T-cell (primary cell): ENCODE results near the gene SPACA7. TPM values are rescaled to one million over a fixed set of nuclear protein-coding genes. Genes with fewer than 3 reads are reported as not detected.

Source experiments
- ATAC-seq, 4 experiments: fragments of 200-7000 bp in 3 of 4; fragments of 150-1000 bp in 1 of 4; cut with Tn5 transposase; replicated peaks in 1 of 4; 1 replicate in 3 of 4; 2 replicates in 1 of 4; pipeline ENCODE4 v1.10.0; 2021; ENCODE audit warnings: moderate library complexity in 3 of 4, mild to moderate bottlenecking in 2 of 4, moderate number of reproducible peaks in 1 of 4
- CTCF ChIA-PET, 2 donors: fragments of 300-600 bp; sonication (Branson Sonifier 250); formaldehyde crosslinking; loops; one replicate each; lab custom pipeline; 2022; ENCODE audit warnings: antibody characterized with exemption in 2 of 2; lab: Charles Lee
- POLR2A ChIA-PET, 2 donors: fragments of 300-600 bp; sonication (Branson Sonifier 250); formaldehyde crosslinking; loops; one replicate each; lab custom pipeline; 2022; ENCODE audit warnings: antibody characterized with exemption in 2 of 2; lab: Charles Lee
- DNase-seq, 35 experiments: peaks; one replicate each; pipeline versions ENCODE4 v3.0.0 to v3.0.0-alpha.2; 2013 to 2023
- H3K27ac ChIP-seq: one replicate; pipeline ENCODE4 v1.5.1; 2013; ENCODE audit warnings: low read length
- H3K27me3 ChIP-seq, 2 experiments: replicated peaks in 1 of 2; 1 replicate in 1 of 2; 2 replicates in 1 of 2; pipeline versions ENCODE4 v1.6.1 to v1.7.0; 2013; ENCODE audit warnings: low read length in 1 of 2, mixed read lengths in 1 of 2; ENCODE audit not compliant: control insufficient read depth in 2 of 2, insufficient read depth in 2 of 2; ENCODE audit errors: extremely low read depth in 1 of 2
- H3K36me3 ChIP-seq, 2 donors: 1 replicate in 1 of 2; 2 replicates in 1 of 2; pipeline versions ENCODE4 v1.6.1 to v1.7.0; 2013; ENCODE audit warnings: low read length in 1 of 2; ENCODE audit not compliant: control insufficient read depth in 2 of 2, insufficient read depth in 1 of 2; ENCODE audit errors: extremely low read depth in 1 of 2
- H3K4me1 ChIP-seq, 2 experiments: 1 replicate in 1 of 2; 2 replicates in 1 of 2; pipeline versions ENCODE4 v1.6.1 to v1.7.0; 2013; ENCODE audit warnings: low read length in 2 of 2, mixed read lengths in 1 of 2; ENCODE audit not compliant: insufficient read depth in 2 of 2, control insufficient read depth in 1 of 2; ENCODE audit errors: extremely low read depth in 1 of 2
- H3K4me3 ChIP-seq, 2 donors: 1 replicate in 1 of 2; 2 replicates in 1 of 2; pipeline versions ENCODE4 v1.5.1 to v1.7.0; 2013; ENCODE audit warnings: mild to moderate bottlenecking in 2 of 2, low read length in 1 of 2, moderate library complexity in 1 of 2; ENCODE audit not compliant: control insufficient read depth in 1 of 2; ENCODE audit errors: extremely low read depth in 1 of 2
- H3K9me3 ChIP-seq: 2 replicates; pipeline ENCODE4 v1.7.0; 2013
- H3K27ac Mint-ChIP-seq, 2 donors: one replicate each; pipeline ENCODE4 v1.8.0; 2020 to 2021; ENCODE audit warnings: mild to moderate bottlenecking in 2 of 2, mixed read lengths in 2 of 2
- H3K27me3 Mint-ChIP-seq, 2 donors: one replicate each; pipeline ENCODE4 v1.8.0; 2021 to 2022; ENCODE audit warnings: mixed read lengths in 2 of 2
- H3K36me3 Mint-ChIP-seq: one replicate; pipeline ENCODE4 v1.8.0; 2021; ENCODE audit warnings: mixed read lengths
- H3K4me1 Mint-ChIP-seq, 3 donors: one replicate each; pipeline ENCODE4 v1.8.0; 2020 to 2022; ENCODE audit warnings: mixed read lengths in 3 of 3, mild to moderate bottlenecking in 1 of 3
- H3K4me3 Mint-ChIP-seq, 3 donors: one replicate each; pipeline ENCODE4 v1.8.0; 2020 to 2022; ENCODE audit warnings: mild to moderate bottlenecking in 3 of 3, mixed read lengths in 3 of 3, moderate library complexity in 3 of 3
- H3K9me3 Mint-ChIP-seq, 3 donors: one replicate each; pipeline ENCODE4 v1.8.0; 2020 to 2022; ENCODE audit warnings: mixed read lengths in 3 of 3
- WGBS: methylation state at CpG from one replicate; pipeline ENCODE4 v1.1.5; 2013; ENCODE audit warnings: missing lambda C conversion rate; ENCODE audit not compliant: insufficient coverage; 5-methylcytosine and 5-hydroxymethylcytosine counted together
- total RNA-seq, 35 experiments: library from RNA in 6 of 35; stranded (reverse) in 6 of 35; fragments of 120-200 nt in 1 of 35; gene quantifications; one replicate each; pipeline versions ENCODE4 v1.2.1 to v1.2.4 and lab custom pipeline; 2013 to 2026

The SPACA7 gene
- total RNA-seq, 5 donors from 2014 or later (not counting 1 experiment from before 2014, with no cell fraction given), result not detected

GRCh38 chr13:112438094-112438493 lies 61.9 kb downstream of the SPACA7 start:
- Mint-ChIP-seq H3K4me1 (peaks cover 0 to 2% (median 1%) of the 10 kb centered on the region in 3 donors), H3K4me3 (no peak overlapping the region), H3K27ac (no peak overlapping the region), H3K36me3 (no peaks in the 10 kb centered on the region), H3K9me3 (peaks cover 0 to 12% (median 7%) of the 10 kb centered on the region in 3 donors), H3K27me3 (peaks cover 4 to 26% of the 10 kb centered on the region in 2 donors)
- DNase-seq, result no peak
- POLR2A ChIA-PET, result no interaction called here
- Histone ChIP-seq H3K27ac (no peak overlapping the region), H3K4me1 (no peaks in the 10 kb centered on the region), H3K36me3 (no peaks in the 10 kb centered on the region), H3K9me3 (no peaks in the 10 kb centered on the region), H3K4me3 (no peak overlapping the region), H3K27me3 (peaks cover 0 to 37% of the 10 kb centered on the region in 2 experiments)
- CTCF ChIA-PET, result no interaction called here
- no peak for ATAC-seq
- no CpG with 5 or more reads among the region's 1 CpG for WGBS

- CTCF ChIA-PET, result no interaction called here
- no peak overlapping the region for H3K4me3 ChIP-seq
- peaks cover 0 to 39% of the 10 kb centered on the region in 2 experiments for H3K27me3 ChIP-seq
- WGBS, result no CpG with 5 or more reads among the region's 2 CpGs
- DNase-seq (no peak), ATAC-seq (no peak)
- no peaks in the 10 kb centered on the region for H3K9me3 ChIP-seq
- Mint-ChIP-seq H3K4me1 (peaks cover 0 to 6% (median 6%) of the 10 kb centered on the region in 3 donors), H3K36me3 (no peaks in the 10 kb centered on the region), H3K4me3 (no peak overlapping the region), H3K9me3 (peaks cover 0 to 12% (median 7%) of the 10 kb centered on the region in 3 donors), H3K27me3 (peaks cover 8 to 31% of the 10 kb centered on the region in 2 donors), H3K27ac (no peak overlapping the region)
- H3K36me3 ChIP-seq, result no peaks in the 10 kb centered on the region
- no peaks in the 10 kb centered on the region for H3K4me1 ChIP-seq
- no peak overlapping the region for H3K27ac ChIP-seq
- POLR2A ChIA-PET, result interaction anchor here in 1 of 2 donors (0.6 kb wide), 1 partner anchor 54 kb away, joined by 6 read pairs; no protein-coding TSS in a partner anchor
Observed at GRCh38 chr13:112438515-112438914, 62.4 kb downstream of the SPACA7 start.

GRCh38 chr13:112441226-112441625 lies 65.1 kb downstream of the SPACA7 start:
- Mint-ChIP-seq H3K4me1 (peaks cover 0 to 6% (median 6%) of the 10 kb centered on the region in 3 donors), H3K9me3 (peaks cover 0 to 12% (median 7%) of the 10 kb centered on the region in 3 donors), H3K4me3 (no peak overlapping the region), H3K27me3 (peaks cover 11 to 37% of the 10 kb centered on the region in 2 donors), H3K36me3 (no peaks in the 10 kb centered on the region), H3K27ac (no peak overlapping the region)
- DNase-seq, result no peak
- 87% methylated on average over 16 of the region's 17 CpGs for WGBS
- Histone ChIP-seq H3K27me3 (peaks cover 0 to 48% of the 10 kb centered on the region in 2 experiments), H3K4me3 (no peak overlapping the region), H3K4me1 (peaks cover 0 to 6% of the 10 kb centered on the region in 2 experiments), H3K36me3 (no peaks in the 10 kb centered on the region), H3K9me3 (no peaks in the 10 kb centered on the region), H3K27ac (no peak overlapping the region)
- CTCF ChIA-PET, result no interaction called here
- POLR2A ChIA-PET, result no interaction called here
- ATAC-seq, result no peak

- H3K4me3 Mint-ChIP-seq, result no peak overlapping the region
- H3K27ac ChIP-seq, result no peak overlapping the region
- H3K36me3 Mint-ChIP-seq, result no peaks in the 10 kb centered on the region
- H3K27me3 ChIP-seq, result peaks cover 0 to 53% of the 10 kb centered on the region in 2 experiments
- H3K4me1 Mint-ChIP-seq, result peaks cover 0 to 6% (median 6%) of the 10 kb centered on the region in 3 donors
- DNase-seq, result peak in 1 of 35 experiments; percentile 15
- H3K36me3 ChIP-seq, result no peaks in the 10 kb centered on the region
- H3K4me1 ChIP-seq, result peaks cover 0 to 6% of the 10 kb centered on the region in 2 experiments
- peaks cover 0 to 12% (median 7%) of the 10 kb centered on the region in 3 donors for H3K9me3 Mint-ChIP-seq
- H3K4me3 ChIP-seq, result no peak overlapping the region
- peaks cover 11 to 37% of the 10 kb centered on the region in 2 donors for H3K27me3 Mint-ChIP-seq
- CTCF ChIA-PET, result no interaction called here
- no peak for ATAC-seq
- H3K27ac Mint-ChIP-seq, result no peak overlapping the region
- 85% methylated on average over 17 of the region's 19 CpGs for WGBS
- no peaks in the 10 kb centered on the region for H3K9me3 ChIP-seq
- POLR2A ChIA-PET, result no interaction called here
Observed at GRCh38 chr13:112441779-112442310, 65.7 kb downstream of the SPACA7 start.

- DNase-seq, result no peak
- CTCF ChIA-PET, result no interaction called here
- H3K4me1 Mint-ChIP-seq, result peaks cover 0 to 6% (median 6%) of the 10 kb centered on the region in 3 donors
- no peak overlapping the region for H3K4me3 Mint-ChIP-seq
- H3K27ac ChIP-seq, result no peak overlapping the region
- H3K27me3 ChIP-seq, result peaks cover 0 to 57% of the 10 kb centered on the region in 2 experiments
- H3K4me1 ChIP-seq, result peaks cover 0 to 6% of the 10 kb centered on the region in 2 experiments
- H3K9me3 ChIP-seq, result no peaks in the 10 kb centered on the region
- H3K27ac Mint-ChIP-seq, result no peak overlapping the region
- H3K27me3 Mint-ChIP-seq, result peaks cover 16 to 44% of the 10 kb centered on the region in 2 donors
- H3K36me3 Mint-ChIP-seq, result no peaks in the 10 kb centered on the region
- no peak overlapping the region for H3K4me3 ChIP-seq
- POLR2A ChIA-PET, result no interaction called here
- peaks cover 0 to 12% (median 7%) of the 10 kb centered on the region in 3 donors for H3K9me3 Mint-ChIP-seq
- no peak for ATAC-seq
- WGBS, result 52% methylated on average over 16 of the region's 21 CpGs
- H3K36me3 ChIP-seq, result no peaks in the 10 kb centered on the region
Observed at GRCh38 chr13:112442483-112443090, 66.4 kb downstream of the SPACA7 start.

GRCh38 chr13:112443191-112443994 lies 67.2 kb downstream of the SPACA7 start:
- Mint-ChIP-seq H3K27me3 (peaks cover 16 to 44% of the 10 kb centered on the region in 2 donors), H3K9me3 (peaks cover 0 to 6% (median 2%) of the 10 kb centered on the region in 3 donors), H3K4me3 (no peak overlapping the region), H3K27ac (no peak overlapping the region), H3K36me3 (no peaks in the 10 kb centered on the region), H3K4me1 (peaks cover 0 to 6% (median 6%) of the 10 kb centered on the region in 3 donors)
- no peaks in the 10 kb centered on the region for H3K9me3 ChIP-seq
- no peak overlapping the region for H3K27ac ChIP-seq
- 34% methylated on average over 18 of the region's 31 CpGs for WGBS
- no peak for ATAC-seq
- no peaks in the 10 kb centered on the region for H3K36me3 ChIP-seq
- H3K4me1 ChIP-seq, result peaks cover 0 to 6% of the 10 kb centered on the region in 2 experiments
- no peak overlapping the region for H3K4me3 ChIP-seq
- POLR2A ChIA-PET, result no interaction called here
- H3K27me3 ChIP-seq, result peaks cover 0 to 61% of the 10 kb centered on the region in 2 experiments
- CTCF ChIA-PET, result no interaction called here
- peak in 1 of 35 experiments; percentile 22 for DNase-seq
